ENCODE data around the gene ARGLU1. TPM values are rescaled to one million over a fixed set of nuclear protein-coding genes. Genes with fewer than 3 reads are reported as not detected.
"Not testable (repeated sequence)": the region's sequence is repeated elsewhere in the genome, so short reads cannot be mapped to it uniquely, and the experiment has no call there.

The ARGLU1 gene
- total RNA-seq, 4 donors from 2014 or later: 48.4 to 161 (median 67.5) TPM

GRCh38 chr13:106610486-106610885 lies 42.5 kb upstream of the ARGLU1 start:
- Histone ChIP-seq H3K27me3 (no peaks in the 10 kb centered on the region), H3K4me3 (no peak overlapping the region), H3K9me3 (no peaks in the 10 kb centered on the region), H3K4me1 (no peaks in the 10 kb centered on the region), H3K27ac (no peak overlapping the region), H3K36me3 (no peaks in the 10 kb centered on the region)
- TF ChIP-seq POLR2AphosphoS5 (IDR thresholded peaks at IDR 0.05): no peak
- TF ChIP-seq EP300 (IDR thresholded peaks at IDR 0.05): no peak
- no peak for TF ChIP-seq CTCF (IDR thresholded peaks at IDR 0.05)
- TF ChIP-seq POLR2A (IDR thresholded peaks at IDR 0.05): no peak
- no peak for DNase-seq (ENCODE audit: low spot score in 2 of 2)
- 38% methylated on average over 1 of the region's 1 CpG for WGBS

- TF ChIP-seq POLR2A (IDR thresholded peaks at IDR 0.05) (no peak), CTCF (IDR thresholded peaks at IDR 0.05) (no peak), EP300 (IDR thresholded peaks at IDR 0.05) (no peak), POLR2AphosphoS5 (IDR thresholded peaks at IDR 0.05) (no peak)
- WGBS: 43% methylated on average over 5 of the region's 5 CpGs
- Histone ChIP-seq H3K27ac (no peak overlapping the region), H3K4me1 (no peaks in the 10 kb centered on the region), H3K9me3 (no peaks in the 10 kb centered on the region), H3K36me3 (no peaks in the 10 kb centered on the region), H3K27me3 (no peaks in the 10 kb centered on the region), H3K4me3 (no peak overlapping the region)
- DNase-seq (ENCODE audit: low spot score in 2 of 2): no peak
Measured at GRCh38 chr13:106609116-106609515, 41.2 kb upstream of the ARGLU1 start.

GRCh38 chr13:106603546-106603945 lies 35.6 kb upstream of the ARGLU1 start:
- Histone ChIP-seq H3K27ac (no peak overlapping the region), H3K4me1 (no peaks in the 10 kb centered on the region), H3K9me3 (no peaks in the 10 kb centered on the region), H3K27me3 (no peaks in the 10 kb centered on the region), H3K4me3 (no peak overlapping the region), H3K36me3 (no peaks in the 10 kb centered on the region)
- DNase-seq (ENCODE audit: low spot score in 2 of 2): no peak
- TF ChIP-seq EP300 (IDR thresholded peaks at IDR 0.05) (no peak), POLR2AphosphoS5 (IDR thresholded peaks at IDR 0.05) (no peak), POLR2A (IDR thresholded peaks at IDR 0.05) (no peak), CTCF (IDR thresholded peaks at IDR 0.05) (no peak)
- WGBS: 59% methylated on average over 7 of the region's 7 CpGs

GRCh38 chr13:106602178-106602577 lies 34.2 kb upstream of the ARGLU1 start:
- no peak for DNase-seq (ENCODE audit: low spot score in 2 of 2)
- Histone ChIP-seq H3K27ac (no peak overlapping the region), H3K4me3 (no peak overlapping the region), H3K9me3 (no peaks in the 10 kb centered on the region), H3K4me1 (no peaks in the 10 kb centered on the region), H3K36me3 (no peaks in the 10 kb centered on the region), H3K27me3 (no peaks in the 10 kb centered on the region)
- WGBS: 88% methylated on average over 3 of the region's 3 CpGs
- TF ChIP-seq CTCF (IDR thresholded peaks at IDR 0.05) (no peak), POLR2A (IDR thresholded peaks at IDR 0.05) (no peak), EP300 (IDR thresholded peaks at IDR 0.05) (no peak), POLR2AphosphoS5 (IDR thresholded peaks at IDR 0.05) (no peak)

GRCh38 chr13:106601489-106601888 lies 33.6 kb upstream of the ARGLU1 start:
- WGBS: 73% methylated on average over 6 of the region's 6 CpGs

GRCh38 chr13:106600798-106601135 lies 32.8 kb upstream of the ARGLU1 start:
- not testable (repeated sequence) for H3K27me3 ChIP-seq; H3K4me3 ChIP-seq; DNase-seq (ENCODE audit: low spot score in 2 of 2); H3K9me3 ChIP-seq; H3K4me1 ChIP-seq; H3K36me3 ChIP-seq; H3K27ac ChIP-seq
- 84% methylated on average over 2 of the region's 2 CpGs for WGBS

More at GRCh38 chr13:106601489-106601888, 33.6 kb upstream of the ARGLU1 start:
- Histone ChIP-seq H3K36me3 (no peaks in the 10 kb centered on the region), H3K4me3 (no peak overlapping the region), H3K9me3 (no peaks in the 10 kb centered on the region), H3K27me3 (no peaks in the 10 kb centered on the region), H3K27ac (no peak overlapping the region), H3K4me1 (no peaks in the 10 kb centered on the region)
- no peak for DNase-seq (ENCODE audit: low spot score in 2 of 2)
- TF ChIP-seq POLR2AphosphoS5 (IDR thresholded peaks at IDR 0.05) (no peak), EP300 (IDR thresholded peaks at IDR 0.05) (no peak), POLR2A (IDR thresholded peaks at IDR 0.05) (no peak), CTCF (IDR thresholded peaks at IDR 0.05) (no peak)

Data from suprapubic skin (tissue), 4 donors.